Measurements from ENCODE around the gene NMUR1.

DNA sequence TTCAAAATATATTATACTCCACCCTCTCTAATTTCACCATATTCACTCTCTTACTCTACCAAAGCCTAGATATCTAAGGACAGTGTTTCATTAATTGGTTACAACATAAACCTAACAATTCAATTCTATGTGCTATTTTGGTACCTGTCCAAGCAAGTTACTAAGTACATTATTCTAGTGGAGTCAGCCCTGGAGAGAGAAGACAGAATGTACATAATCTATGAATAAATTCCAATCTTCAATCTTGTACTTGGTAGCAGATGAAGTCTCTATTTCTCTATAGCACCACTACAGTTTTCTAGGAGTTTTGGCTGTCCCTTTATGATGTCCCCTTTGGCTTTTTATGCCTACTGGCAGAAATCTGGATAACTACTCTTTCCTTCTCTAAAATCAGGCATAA lies 27.6 kb downstream of the NMUR1 start:
- TF ChIP-seq, protein P1, sequence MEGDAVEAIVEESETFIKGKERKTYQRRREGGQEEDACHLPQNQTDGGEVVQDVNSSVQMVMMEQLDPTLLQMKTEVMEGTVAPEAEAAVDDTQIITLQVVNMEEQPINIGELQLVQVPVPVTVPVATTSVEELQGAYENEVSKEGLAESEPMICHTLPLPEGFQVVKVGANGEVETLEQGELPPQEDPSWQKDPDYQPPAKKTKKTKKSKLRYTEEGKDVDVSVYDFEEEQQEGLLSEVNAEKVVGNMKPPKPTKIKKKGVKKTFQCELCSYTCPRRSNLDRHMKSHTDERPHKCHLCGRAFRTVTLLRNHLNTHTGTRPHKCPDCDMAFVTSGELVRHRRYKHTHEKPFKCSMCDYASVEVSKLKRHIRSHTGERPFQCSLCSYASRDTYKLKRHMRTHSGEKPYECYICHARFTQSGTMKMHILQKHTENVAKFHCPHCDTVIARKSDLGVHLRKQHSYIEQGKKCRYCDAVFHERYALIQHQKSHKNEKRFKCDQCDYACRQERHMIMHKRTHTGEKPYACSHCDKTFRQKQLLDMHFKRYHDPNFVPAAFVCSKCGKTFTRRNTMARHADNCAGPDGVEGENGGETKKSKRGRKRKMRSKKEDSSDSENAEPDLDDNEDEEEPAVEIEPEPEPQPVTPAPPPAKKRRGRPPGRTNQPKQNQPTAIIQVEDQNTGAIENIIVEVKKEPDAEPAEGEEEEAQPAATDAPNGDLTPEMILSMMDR (IDR thresholded peaks at IDR 0.05; ENCODE audit: insufficient read depth, low read length, poor library complexity, severe bottlenecking) = no peak
- TF ChIP-seq EZH2phosphoT487 (conservative IDR thresholded peaks at IDR 0.05; ENCODE audit: low read length) = no peak

All from SU-DHL-6 (cell line).